GM12892 (cell line): ENCODE measurements around the gene ALG9.
A peak's percentile ranks its signal among the peaks of the same experiment; 100 is the strongest.
"Not testable (repeated sequence)": the region's sequence is repeated elsewhere in the genome, so short reads cannot be mapped to it uniquely, and the experiment has no call there.

Experiments
- DNase-seq: peaks from one replicate; pipeline ENCODE4 v3.0.0; 2011; ENCODE audit not compliant: insufficient read length
- FAIRE-seq: peaks from 2 replicates; lab custom pipeline; 2011; peaks lifted over from hg19 to GRCh38; lab: Jason Lieb, UNC
- POLR2A ChIP-seq: IDR thresholded peaks from 2 replicates; pipeline ENCODE4 v1.6.1; 2011; ENCODE audit warnings: low read depth, low read length, control low read depth
- POLR2AphosphoS5 ChIP-seq: IDR thresholded peaks from 2 replicates; pipeline ENCODE4 v1.6.1; 2011; ENCODE audit warnings: low read depth, low read length, control low read depth
- TAF1 ChIP-seq: IDR thresholded peaks from 2 replicates; pipeline ENCODE4 v1.6.1; 2011; ENCODE audit warnings: low read depth, mild to moderate bottlenecking, control low read depth, low read length, borderline replicate concordance

The ALG9 gene

DNA sequence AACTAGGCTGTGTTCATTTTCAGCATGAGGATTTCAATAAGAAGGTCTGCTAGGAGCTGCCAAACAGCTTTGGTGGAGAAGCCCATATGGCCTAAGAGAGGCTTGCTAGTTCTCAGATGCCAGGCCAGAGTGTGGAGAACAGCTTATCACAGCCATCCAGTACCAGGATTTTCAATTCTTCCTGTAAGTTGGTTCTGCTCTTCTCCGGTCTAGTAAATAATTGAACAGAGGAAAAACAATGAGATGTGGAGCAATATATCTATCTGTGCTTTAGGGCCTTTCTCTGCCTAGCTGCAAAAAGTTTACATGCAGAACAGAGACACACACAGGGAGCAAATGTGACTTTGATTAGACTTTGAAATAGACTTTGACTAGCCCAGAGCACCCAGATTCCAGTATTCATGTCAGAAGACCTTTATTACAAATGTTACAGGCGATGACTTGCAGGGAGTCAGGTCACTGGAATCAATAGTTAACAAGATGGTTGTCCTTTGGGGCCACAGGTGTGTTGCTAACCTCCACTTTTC lies 85.4 kb downstream of the ALG9 start:
- no peak for DNase-seq
- TF ChIP-seq TAF1: no peak
- TF ChIP-seq POLR2A: no peak
- no peak for TF ChIP-seq POLR2AphosphoS5
- FAIRE-seq: no peak

GRCh38 chr11:111785076-111785475 lies 86.3 kb downstream of the ALG9 start:
- no peak for TF ChIP-seq POLR2A
- no peak for TF ChIP-seq POLR2AphosphoS5
- no peak for TF ChIP-seq TAF1
- DNase-seq: no peak
- no peak for FAIRE-seq

DNA sequence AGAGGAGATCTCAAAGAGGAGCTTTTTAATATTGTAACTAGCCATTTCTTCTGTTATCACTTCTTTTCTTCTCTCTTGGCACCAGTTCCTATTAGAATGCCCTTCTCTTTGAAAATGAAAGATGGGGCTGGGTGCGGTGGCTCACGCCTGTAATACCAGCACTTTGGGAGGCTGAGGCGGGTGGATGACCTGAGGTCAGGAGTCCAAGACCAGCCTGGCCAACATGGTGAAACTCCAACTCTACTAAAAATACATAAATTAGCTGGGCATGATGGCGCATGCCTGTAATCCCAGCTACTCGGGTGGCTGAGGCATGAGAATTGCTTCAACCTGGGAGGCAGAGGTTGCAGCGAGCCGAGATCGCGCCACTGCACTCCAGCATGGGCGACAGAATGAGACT lies 87.1 kb downstream of the ALG9 start:
- FAIRE-seq, DNase-seq: not testable (repeated sequence)

- no peak for FAIRE-seq
- DNase-seq: no peak
- TF ChIP-seq TAF1: no peak
- TF ChIP-seq POLR2AphosphoS5: no peak
- TF ChIP-seq POLR2A: no peak
These were observed 89.2 kb downstream of the ALG9 start for GRCh38 chr11:111782109-111782741.

- FAIRE-seq (no peak), DNase-seq (no peak)
- TF ChIP-seq POLR2A: no peak
These were observed 92.3 kb downstream of the ALG9 start for GRCh38 chr11:111779118-111779517.

- DNase-seq (no peak), FAIRE-seq (no peak)
- TF ChIP-seq POLR2A (no peak), POLR2AphosphoS5 (no peak), TAF1 (no peak)
These were observed 93.3 kb downstream of the ALG9 start for GRCh38 chr11:111778047-111778558.

GRCh38 chr11:111777094-111778046 lies 94.0 kb downstream of the ALG9 start:
- TF ChIP-seq POLR2A: no peak
- no peak for TF ChIP-seq TAF1
- no peak for TF ChIP-seq POLR2AphosphoS5
- peak; percentile 93 for FAIRE-seq

DNA sequence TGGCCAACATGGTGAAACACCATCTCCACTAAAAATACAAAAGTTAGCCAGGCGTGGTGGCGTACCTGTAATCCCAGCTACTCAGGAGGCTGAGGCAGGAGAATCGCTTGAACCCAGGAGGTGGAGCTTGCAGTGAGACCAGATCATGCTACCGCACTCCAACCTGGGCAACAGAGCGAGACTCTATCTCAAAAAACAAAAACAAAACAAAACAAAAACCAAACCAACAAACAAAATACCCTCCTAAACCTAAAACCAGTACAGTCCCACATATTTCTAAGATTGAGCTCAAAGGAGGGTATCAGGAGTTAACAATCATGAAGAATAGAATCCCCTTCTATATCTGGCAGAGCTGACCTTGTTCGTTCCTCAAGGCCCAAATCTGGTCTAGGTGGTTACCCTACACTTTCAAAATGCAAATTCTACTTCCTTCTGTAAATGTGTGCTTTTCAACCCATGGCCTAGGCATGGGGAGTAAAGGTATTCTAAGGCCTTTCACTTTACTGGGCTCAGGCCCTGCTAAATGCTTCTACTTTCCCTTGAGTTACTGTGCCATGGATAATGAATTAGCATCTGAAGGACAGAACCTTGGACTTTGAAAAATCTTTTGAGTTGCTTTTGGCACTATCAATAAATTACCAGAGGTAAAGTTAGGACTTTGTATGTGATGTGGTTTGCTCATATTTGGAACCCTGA lies 94.8 kb downstream of the ALG9 start:
- FAIRE-seq (peak; percentile 92), DNase-seq (peak; percentile 44)
- TF ChIP-seq TAF1 (no peak), POLR2AphosphoS5 (no peak), POLR2A (no peak)

More at GRCh38 chr11:111777094-111778046, 94.0 kb downstream of the ALG9 start:
- DNase-seq: peak; percentile 27

- TF ChIP-seq POLR2A: no peak
- TF ChIP-seq TAF1: no peak
- no peak for TF ChIP-seq POLR2AphosphoS5
- FAIRE-seq (no peak), DNase-seq (no peak)
These were observed 96.2 kb downstream of the ALG9 start for GRCh38 chr11:111774955-111775710.

DNA sequence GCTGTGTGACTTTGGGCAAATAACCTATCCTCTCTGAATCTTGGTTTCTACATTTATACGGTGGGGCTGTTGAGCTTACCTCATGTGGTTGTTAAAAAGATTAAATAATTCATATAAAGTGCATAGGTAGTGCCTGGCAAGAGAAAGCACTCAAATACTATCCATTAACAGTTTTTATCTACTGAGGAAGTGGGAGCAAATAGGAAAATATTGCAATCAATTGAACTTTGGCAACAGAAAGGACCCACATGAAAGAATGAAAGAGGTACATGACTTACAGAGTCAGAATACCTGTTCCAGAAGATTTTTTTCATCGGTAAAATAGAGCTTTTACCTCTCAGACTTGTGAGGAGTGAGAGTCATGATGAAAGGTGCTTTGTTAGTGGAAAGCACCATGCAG lies 98.8 kb downstream of the ALG9 start:
- TF ChIP-seq POLR2A (no peak), POLR2AphosphoS5 (no peak)
- DNase-seq (no peak), FAIRE-seq (no peak)

- not testable (repeated sequence) for FAIRE-seq, DNase-seq
These were observed 100.2 kb downstream of the ALG9 start for GRCh38 chr11:111771205-111771604.
